ENCODE results near the gene DMRTA1.

DNA sequence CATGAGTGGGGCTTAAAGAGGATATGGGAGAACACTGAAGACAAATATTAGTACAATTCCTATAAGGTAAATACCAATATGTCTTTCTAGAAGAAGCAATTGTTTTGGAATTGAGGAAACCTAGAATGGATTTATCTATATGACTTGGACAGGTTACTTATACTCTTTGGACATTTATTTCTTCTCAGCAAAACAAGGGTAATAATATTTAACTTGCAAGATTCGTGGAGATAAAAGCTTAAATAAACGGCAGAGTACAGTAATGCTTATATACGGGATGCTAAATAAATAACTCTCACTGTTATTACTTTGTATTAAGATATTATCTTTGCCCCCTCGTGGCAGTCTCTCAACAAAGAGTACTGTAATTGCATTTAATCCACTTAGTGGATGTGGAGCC lies 8.6 kb downstream of the DMRTA1 start:
- TF ChIP-seq SREBF2 (IDR thresholded peaks at IDR 0.05) (no peak), EP300 (IDR thresholded peaks at IDR 0.05) (no peak), MAZ (IDR thresholded peaks at IDR 0.05; ENCODE audit: borderline replicate concordance, low read depth, low read length) (no peak), HOXA7 (CRISPR knock-in tag; IDR thresholded peaks at IDR 0.05) (no peak), ESRRA (IDR thresholded peaks at IDR 0.05; ENCODE audit: borderline replicate concordance, low read length) (no peak), RCOR1 (IDR thresholded peaks at IDR 0.05; ENCODE audit: low read depth, low read length) (no peak), ZFP36 (IDR thresholded peaks at IDR 0.05; ENCODE audit: borderline replicate concordance, partially characterized antibody) (no peak)
- TF ChIP-seq, protein P1, sequence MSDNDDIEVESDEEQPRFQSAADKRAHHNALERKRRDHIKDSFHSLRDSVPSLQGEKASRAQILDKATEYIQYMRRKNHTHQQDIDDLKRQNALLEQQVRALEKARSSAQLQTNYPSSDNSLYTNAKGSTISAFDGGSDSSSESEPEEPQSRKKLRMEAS (IDR thresholded peaks at IDR 0.05): no peak
- TF ChIP-seq, protein P2, sequence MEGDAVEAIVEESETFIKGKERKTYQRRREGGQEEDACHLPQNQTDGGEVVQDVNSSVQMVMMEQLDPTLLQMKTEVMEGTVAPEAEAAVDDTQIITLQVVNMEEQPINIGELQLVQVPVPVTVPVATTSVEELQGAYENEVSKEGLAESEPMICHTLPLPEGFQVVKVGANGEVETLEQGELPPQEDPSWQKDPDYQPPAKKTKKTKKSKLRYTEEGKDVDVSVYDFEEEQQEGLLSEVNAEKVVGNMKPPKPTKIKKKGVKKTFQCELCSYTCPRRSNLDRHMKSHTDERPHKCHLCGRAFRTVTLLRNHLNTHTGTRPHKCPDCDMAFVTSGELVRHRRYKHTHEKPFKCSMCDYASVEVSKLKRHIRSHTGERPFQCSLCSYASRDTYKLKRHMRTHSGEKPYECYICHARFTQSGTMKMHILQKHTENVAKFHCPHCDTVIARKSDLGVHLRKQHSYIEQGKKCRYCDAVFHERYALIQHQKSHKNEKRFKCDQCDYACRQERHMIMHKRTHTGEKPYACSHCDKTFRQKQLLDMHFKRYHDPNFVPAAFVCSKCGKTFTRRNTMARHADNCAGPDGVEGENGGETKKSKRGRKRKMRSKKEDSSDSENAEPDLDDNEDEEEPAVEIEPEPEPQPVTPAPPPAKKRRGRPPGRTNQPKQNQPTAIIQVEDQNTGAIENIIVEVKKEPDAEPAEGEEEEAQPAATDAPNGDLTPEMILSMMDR (IDR thresholded peaks at IDR 0.05): no peak

Data from A549 (cell line).